Endometrium (tissue), 2 donors: ENCODE measurements around the gene STIM1.
"Not testable (repeated sequence)": the region's sequence is repeated elsewhere in the genome, so short reads cannot be mapped to it uniquely, and the experiment has no call there.

Experiments
- FAIRE-seq: peaks from 2 replicates; lab custom pipeline; 2012; peaks lifted over from hg19 to GRCh38; lab: Jason Lieb, UNC
- donor health status: control.
- donor health status: control.

STIM1 gene

GRCh38 chr11:3855808-3856491, 486 bp downstream of the STIM1 start:
- FAIRE-seq, result no peak

DNA sequence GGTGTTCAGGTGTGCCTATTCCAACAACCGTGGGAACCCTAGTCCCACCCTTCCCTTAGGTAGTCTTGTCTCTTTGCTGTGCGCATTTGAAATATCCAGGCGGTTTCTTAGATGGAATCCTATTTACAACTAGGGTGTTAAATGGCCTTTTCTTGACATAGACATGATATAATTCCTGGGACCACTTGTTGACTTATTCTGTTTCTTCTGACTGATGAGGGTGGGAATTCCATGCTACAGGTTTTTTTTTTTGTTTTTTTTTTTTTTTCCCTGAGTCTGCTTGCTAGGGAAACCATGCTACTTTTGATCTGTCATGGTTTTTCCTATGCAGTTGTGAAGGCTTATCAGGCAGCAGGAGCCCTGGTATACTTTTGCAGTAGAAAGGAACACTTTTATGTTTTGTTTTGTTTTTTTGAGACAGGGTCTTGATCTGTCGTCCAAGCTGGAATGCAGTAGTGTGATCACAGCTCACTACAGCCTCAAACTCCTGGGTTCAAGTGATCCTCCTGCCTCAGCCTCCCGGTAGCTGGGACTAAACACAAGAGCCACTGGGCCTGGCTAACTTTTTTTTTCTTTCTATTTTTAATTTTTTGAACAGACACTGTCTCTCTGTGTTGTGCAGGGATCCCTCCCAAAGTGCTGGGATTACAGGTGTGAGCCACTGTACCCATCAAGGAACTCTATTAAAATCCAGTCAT, 1.5 kb downstream of the STIM1 start:
- FAIRE-seq, result no peak

- FAIRE-seq, result no peak
These were observed 2.2 kb downstream of the STIM1 start for GRCh38 chr11:3857628-3858027.

DNA sequence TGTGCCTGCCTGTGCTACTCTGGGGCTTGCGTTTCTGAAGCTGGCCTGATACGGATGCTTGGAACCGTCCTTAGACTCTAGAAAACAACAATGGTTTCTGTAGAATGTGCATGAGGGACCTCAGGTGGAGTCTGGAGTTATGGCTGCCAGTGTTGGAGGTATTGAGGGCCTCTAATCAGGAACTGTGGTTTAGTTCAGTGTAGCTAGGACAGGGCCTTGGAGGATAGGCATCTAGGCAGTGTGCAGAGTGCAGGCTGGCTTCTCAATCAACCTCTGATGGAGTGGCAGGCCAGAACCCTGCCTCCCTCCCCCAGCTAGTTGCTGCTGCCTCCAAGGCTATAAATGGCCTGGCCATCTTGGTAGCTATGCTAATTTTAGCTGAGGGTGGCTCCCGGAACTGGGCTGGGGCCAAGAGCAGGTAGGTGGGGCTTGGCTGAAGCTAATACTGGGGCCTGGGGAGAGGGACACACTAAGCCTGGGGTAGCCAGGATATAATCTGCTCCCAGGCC, 4.0 kb downstream of the STIM1 start:
- FAIRE-seq, result no peak

DNA sequence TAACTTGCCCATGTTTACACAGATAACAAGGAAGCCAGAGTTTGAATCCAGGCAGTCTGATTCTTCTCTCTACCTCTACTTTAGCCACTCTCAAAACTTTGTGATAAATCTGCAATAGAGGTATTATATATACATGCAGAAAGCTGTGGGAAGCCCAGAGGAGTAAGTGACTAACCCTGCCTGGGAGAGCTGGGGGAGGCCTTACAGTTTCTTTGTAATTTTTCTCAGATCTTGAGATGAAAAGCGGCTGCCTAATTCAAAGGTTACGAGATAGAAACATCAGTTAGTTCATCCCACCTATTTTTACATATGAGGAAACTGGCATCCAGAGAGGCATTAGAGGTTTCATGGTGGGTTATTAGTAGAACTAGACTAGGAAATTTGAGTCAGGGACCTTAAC, 4.9 kb downstream of the STIM1 start:
- no peak for FAIRE-seq

- not testable (repeated sequence) for FAIRE-seq
These were observed 5.5 kb downstream of the STIM1 start for GRCh38 chr11:3860898-3861393.

GRCh38 chr11:3861683-3862082, 6.2 kb downstream of the STIM1 start:
- no peak for FAIRE-seq

DNA sequence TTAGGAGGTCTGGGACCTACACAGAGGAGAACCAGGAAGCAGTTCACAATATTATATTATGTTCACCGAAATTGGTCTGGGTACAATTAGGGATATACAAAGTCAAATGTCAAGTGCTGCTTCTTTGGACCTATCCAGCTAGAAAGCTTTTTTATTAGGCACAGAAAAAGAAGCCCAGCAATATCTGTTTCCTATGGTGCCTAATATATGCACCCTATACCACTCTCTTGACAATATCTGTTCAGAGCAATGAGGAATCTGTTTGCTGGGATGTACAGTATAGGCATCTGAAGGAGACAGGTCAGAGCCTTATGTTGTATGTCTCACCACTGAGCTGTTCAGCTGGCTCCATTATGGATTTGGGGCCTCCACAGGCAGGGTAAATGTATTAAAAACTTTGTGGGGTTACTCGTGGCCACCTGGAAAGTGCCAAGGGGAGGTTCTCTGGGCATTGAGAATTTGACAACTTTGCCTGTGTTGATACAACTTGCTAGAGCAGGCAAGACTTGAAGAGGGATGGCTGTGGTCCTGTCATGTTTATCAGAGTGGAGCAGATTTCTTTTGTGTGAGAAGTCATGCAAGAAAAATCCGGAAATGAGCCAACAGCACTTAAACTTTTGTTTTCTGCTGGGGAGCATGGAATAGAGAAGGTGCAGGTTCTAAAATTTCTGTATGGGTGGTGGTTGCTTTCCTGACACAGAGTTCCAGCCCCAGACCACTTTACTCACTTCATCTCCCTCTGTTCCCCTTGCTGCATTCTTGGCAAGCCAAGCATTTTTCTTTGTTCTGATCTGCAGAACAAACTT, 10.1 kb downstream of the STIM1 start:
- no peak for FAIRE-seq

- FAIRE-seq, result no peak
These were observed 10.7 kb downstream of the STIM1 start for GRCh38 chr11:3866206-3866605.

GRCh38 chr11:3866836-3867208, 11.4 kb downstream of the STIM1 start:
- FAIRE-seq, result no peak

- FAIRE-seq, result no peak
These were observed 12.0 kb downstream of the STIM1 start for GRCh38 chr11:3867209-3868091.

DNA sequence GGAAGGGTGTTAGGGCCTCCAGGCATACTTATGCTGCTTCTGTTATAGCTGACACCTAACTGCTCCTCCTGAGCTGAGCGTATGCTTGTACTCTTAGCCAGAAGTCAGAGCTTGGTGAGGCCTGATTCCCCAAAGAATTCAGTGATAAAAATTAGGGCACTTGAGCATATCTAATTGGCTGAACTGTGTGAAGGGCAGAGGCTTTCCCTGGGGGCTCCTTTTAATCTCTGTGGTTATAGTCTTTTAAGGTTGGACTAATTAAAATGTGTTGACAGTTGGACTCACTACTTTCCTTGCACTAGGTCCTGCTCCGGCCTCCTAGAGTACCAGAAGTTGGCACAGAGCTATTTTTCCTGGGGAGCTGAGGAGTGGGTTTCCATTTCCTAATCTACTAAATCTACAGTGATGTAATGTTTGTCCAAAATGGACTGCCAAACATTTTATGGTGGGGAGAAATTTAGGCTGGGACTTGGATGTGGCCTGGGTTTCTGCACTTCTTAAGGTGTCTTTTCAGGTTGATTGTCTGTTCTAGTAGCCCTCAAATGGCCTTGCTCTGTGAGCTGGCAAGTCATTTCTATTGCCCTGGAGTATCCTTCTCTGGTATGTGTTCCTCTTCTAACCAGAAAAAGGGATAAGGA, 18.4 kb downstream of the STIM1 start:
- FAIRE-seq, result no peak

DNA sequence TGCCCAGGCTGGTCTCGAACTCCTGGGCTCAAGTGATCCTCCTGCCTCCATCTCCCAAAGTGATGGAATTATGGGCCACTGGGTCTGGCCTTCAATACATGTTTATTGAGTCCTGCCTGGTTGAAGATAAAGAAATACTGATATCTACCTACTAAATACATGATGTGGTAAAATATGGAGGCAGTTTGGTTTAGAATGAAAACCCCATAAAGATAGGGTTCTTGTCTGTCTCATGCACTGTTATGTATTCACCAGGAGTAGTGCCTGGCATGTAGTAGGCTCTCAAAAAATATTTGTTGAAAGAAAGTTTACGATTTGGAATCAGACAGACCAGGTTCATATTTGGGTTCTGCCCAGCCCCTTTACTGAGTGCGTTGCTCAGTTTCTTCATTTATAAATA, 21.1 kb downstream of the STIM1 start:
- no peak for FAIRE-seq

- FAIRE-seq, result no peak
These were observed 22.1 kb downstream of the STIM1 start for GRCh38 chr11:3877364-3878257.

GRCh38 chr11:3878258-3878584, 22.8 kb downstream of the STIM1 start:
- FAIRE-seq, result no peak

DNA sequence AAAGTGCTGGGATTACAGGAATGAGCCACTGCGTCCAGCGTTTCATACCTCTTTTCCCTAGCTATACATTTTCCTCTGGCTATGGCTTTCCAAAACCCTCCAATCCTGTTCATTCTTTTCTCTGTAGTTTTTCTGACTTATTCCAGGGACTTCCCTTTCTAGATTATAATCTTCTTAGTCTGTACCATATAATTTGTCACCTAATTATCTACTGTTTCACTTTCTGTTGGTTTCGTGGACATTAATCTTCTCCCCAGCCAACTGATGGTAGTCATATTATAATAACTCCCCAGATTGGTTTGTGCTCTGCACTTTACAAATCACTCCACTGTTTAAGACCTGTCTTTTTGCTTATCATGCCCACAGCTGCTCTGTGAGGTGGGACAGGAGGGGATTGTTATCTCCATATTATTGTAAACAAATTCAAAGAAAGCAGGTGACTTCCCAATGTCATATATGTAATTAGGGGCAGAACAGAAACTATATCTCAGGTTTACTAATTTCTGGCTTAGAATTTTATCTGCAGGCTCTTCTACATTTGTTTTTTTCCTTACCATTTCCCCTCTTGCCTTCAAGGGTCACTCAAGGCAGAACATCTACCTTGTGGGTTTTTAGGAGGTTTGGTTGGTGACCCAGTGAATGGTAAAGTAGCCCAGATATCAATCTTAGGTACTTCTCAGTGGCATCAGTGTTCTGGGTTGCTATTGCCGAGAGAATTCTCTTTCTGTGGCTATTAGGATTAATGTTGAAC, 23.9 kb downstream of the STIM1 start:
- no peak for FAIRE-seq

DNA sequence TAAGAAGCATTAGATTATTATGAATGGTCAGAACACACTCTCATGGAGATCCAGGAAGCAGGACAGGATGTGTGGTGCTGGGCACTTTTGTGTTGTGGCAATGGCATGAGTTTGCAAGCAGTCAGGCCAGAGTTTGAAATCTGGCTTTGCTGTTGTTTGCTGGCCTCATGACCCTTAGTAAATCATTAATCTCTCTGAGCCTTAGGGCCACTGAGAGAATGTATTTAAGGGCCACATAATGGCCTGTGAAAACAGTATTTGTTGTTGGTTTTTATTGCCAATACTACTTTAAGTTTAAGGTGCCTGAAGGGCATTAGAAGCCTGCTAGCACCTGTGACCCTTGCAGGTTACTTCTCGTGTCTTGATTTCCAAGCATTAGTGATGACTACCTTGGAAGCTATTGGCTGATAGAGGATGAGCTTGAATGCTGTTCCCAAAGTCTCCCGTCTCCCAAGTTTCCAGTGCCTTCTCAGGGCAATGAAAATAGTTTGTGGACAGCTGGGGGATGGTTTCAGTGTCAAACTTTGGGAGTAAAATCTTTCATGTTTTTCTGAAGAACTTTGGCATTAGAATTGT, 24.6 kb downstream of the STIM1 start:
- no peak for FAIRE-seq

DNA sequence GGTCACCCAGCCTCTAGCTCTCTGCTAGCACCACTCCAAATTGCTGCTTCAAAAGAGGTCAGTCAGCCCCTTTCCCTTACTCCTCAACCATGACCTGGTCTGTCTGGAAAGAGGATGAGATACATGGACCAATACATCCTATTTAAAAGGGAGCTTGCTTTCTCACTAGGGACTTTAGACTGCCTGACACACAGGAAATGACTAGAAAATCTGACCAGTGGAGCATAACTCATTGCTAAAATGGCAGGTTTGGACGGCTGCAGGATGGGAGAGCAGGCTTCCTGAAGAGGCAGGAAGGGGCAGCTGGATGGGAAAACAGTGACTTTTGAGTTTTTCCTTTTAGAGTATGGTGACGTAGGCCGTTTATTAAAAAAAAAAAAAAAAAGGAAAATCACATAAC, 25.3 kb downstream of the STIM1 start:
- FAIRE-seq, result no peak

DNA sequence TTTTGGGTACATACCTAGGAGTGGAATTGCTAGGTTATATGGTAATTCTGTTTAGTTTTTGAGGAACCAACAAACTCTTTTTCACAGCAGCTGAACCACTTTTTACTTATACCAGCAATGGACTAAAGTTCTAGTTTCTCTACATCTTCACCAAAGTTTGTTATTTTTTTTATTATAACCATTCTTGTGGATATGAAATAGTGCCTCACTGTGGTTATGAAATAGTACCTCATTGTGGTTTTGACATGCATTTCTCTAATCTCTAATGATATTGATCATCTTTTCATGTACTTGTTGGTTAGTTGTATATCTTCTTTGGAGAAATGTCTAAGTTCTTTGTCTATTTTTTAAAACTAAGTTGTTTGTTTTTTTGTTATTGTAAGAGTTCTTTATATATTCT, 27.2 kb downstream of the STIM1 start:
- FAIRE-seq, result no peak
